HG03108 (cell line): ENCODE results near the gene CYP4Z1.
"Not testable (repeated sequence)": the region's sequence is repeated elsewhere in the genome, so short reads cannot be mapped to it uniquely, and the experiment has no call there.

ENCODE experiments used
- ATAC-seq: cut with Tn5 transposase; IDR thresholded peaks from one replicate; pipeline ENCODE4 v1.9.1; 2021; ENCODE audit warnings: moderate library complexity; ENCODE audit not compliant: unreplicated experiment

Gene CYP4Z1

GRCh38 chr1:47128221-47128620, 61.2 kb downstream of the CYP4Z1 start:
- no peak for ATAC-seq

- ATAC-seq: not testable (repeated sequence)
These were observed 61.8 kb downstream of the CYP4Z1 start for GRCh38 chr1:47128854-47129253.

- ATAC-seq: not testable (repeated sequence)
These were observed 62.6 kb downstream of the CYP4Z1 start for GRCh38 chr1:47129489-47130230.

- not testable (repeated sequence) for ATAC-seq
These were observed 65.6 kb downstream of the CYP4Z1 start for GRCh38 chr1:47132665-47133064.

GRCh38 chr1:47137198-47137597, 70.2 kb downstream of the CYP4Z1 start, which contains the start of gene CYP4A22:
Gene CYP4A22, plus strand, starts transcription at chr1:47137441. Its CDS starts 45 bp downstream, at chr1:47137486.
- no peak for ATAC-seq

GRCh38 chr1:47137925-47138615, 71.0 kb downstream of the CYP4Z1 start:
- no peak for ATAC-seq

- not testable (repeated sequence) for ATAC-seq
These were observed 73.3 kb downstream of the CYP4Z1 start for GRCh38 chr1:47140358-47140757.

- ATAC-seq: not testable (repeated sequence)
These were observed 76.6 kb downstream of the CYP4Z1 start for GRCh38 chr1:47143654-47144053.

GRCh38 chr1:47146495-47146894, 79.5 kb downstream of the CYP4Z1 start:
- ATAC-seq: not testable (repeated sequence)

GRCh38 chr1:47147047-47147785, 80.2 kb downstream of the CYP4Z1 start:
- ATAC-seq: no peak

- ATAC-seq: not testable (repeated sequence)
These were observed 82.1 kb downstream of the CYP4Z1 start for GRCh38 chr1:47149162-47149561.

- ATAC-seq: not testable (repeated sequence)
These were observed 89.4 kb downstream of the CYP4Z1 start for GRCh38 chr1:47156457-47156856.

- not testable (repeated sequence) for ATAC-seq
These were observed 90.9 kb downstream of the CYP4Z1 start for GRCh38 chr1:47157957-47158356.

- no peak for ATAC-seq
These were observed 93.7 kb downstream of the CYP4Z1 start for GRCh38 chr1:47160716-47161115.

- no peak for ATAC-seq
These were observed 94.4 kb downstream of the CYP4Z1 start for GRCh38 chr1:47161298-47162040.

GRCh38 chr1:47164552-47164951, 97.5 kb downstream of the CYP4Z1 start:
- ATAC-seq: no peak
